Activated T-cell treated with anti-CD3 and anti-CD28 coated beads, Interleukin-2, amount 50 U/mL, for 72 hours (primary cell): ENCODE results near the gene GNG7. TPM values are rescaled to one million over a fixed set of nuclear protein-coding genes. Genes with fewer than 3 reads are reported as not detected.
"Not testable (repeated sequence)": the region's sequence is repeated elsewhere in the genome, so short reads cannot be mapped to it uniquely, and the experiment has no call there.

ENCODE experiments used
- ATAC-seq, 2 donors: fragments of 150-1000 bp; cut with Tn5 transposase; replicated peaks in 1 of 2; 2 replicates each; pipeline ENCODE4 v1.10.0; 2021; ENCODE audit warnings: moderate library complexity in 2 of 2, mild to moderate bottlenecking in 1 of 2
- DNase-seq, 2 donors: peaks; one replicate each; pipeline ENCODE4 v3.0.0; 2021 to 2022; ENCODE audit warnings: mixed read lengths in 1 of 2
- H3K27ac Mint-ChIP-seq: one replicate; pipeline ENCODE4 v1.8.0; 2022; ENCODE audit warnings: mild to moderate bottlenecking, moderate library complexity, mixed read lengths
- H3K27me3 Mint-ChIP-seq: one replicate; pipeline ENCODE4 v1.8.0; 2022; ENCODE audit warnings: low read depth, mixed read lengths
- H3K36me3 Mint-ChIP-seq, 2 donors: one replicate each; pipeline ENCODE4 v1.8.0; 2022; ENCODE audit warnings: mixed read lengths in 2 of 2, mild to moderate bottlenecking in 1 of 2; ENCODE audit not compliant: insufficient read depth in 2 of 2
- H3K4me1 Mint-ChIP-seq: one replicate; pipeline ENCODE4 v1.8.0; 2022; ENCODE audit warnings: low read depth, mixed read lengths
- H3K4me3 Mint-ChIP-seq, 2 donors: one replicate each; pipeline ENCODE4 v1.8.0; 2022; ENCODE audit warnings: mild to moderate bottlenecking in 2 of 2, mixed read lengths in 2 of 2, moderate library complexity in 2 of 2
- H3K9me3 Mint-ChIP-seq, 2 donors: one replicate each; pipeline ENCODE4 v1.8.0; 2022; ENCODE audit warnings: mixed read lengths in 2 of 2
- total RNA-seq, 2 donors: library from RNA; stranded (reverse); gene quantifications; one replicate each; pipeline ENCODE4 v1.2.3, GENCODE V29; 2022

GNG7 gene
- total RNA-seq, 2 donors from 2014 or later = 1.3 TPM

GRCh38 chr19:2493448-2493847, 209.0 kb downstream of the GNG7 start:
- Mint-ChIP-seq H3K27me3 (peaks cover 51% of the 10 kb centered on the region), H3K4me1 (peaks cover 23% of the 10 kb centered on the region)
- DNase-seq, H3K36me3 Mint-ChIP-seq, ATAC-seq, H3K4me3 Mint-ChIP-seq, H3K9me3 Mint-ChIP-seq, H3K27ac Mint-ChIP-seq: not testable (repeated sequence)

GRCh38 chr19:2492870-2493269, 209.6 kb downstream of the GNG7 start:
- Mint-ChIP-seq H3K4me3 (peak overlapping the region in 1 of 2 donors; percentile 15), H3K27ac (no peak overlapping the region), H3K27me3 (peaks cover 55% of the 10 kb centered on the region), H3K36me3 (no peaks in the 10 kb centered on the region), H3K4me1 (peaks cover 23% of the 10 kb centered on the region), H3K9me3 (no peaks in the 10 kb centered on the region)
- no peak for ATAC-seq
- no peak for DNase-seq

- no peak for ATAC-seq
- Mint-ChIP-seq H3K4me1 (peaks cover 20% of the 10 kb centered on the region), H3K9me3 (no peaks in the 10 kb centered on the region), H3K27me3 (peaks cover 64% of the 10 kb centered on the region), H3K27ac (no peak overlapping the region), H3K36me3 (no peaks in the 10 kb centered on the region), H3K4me3 (no peak overlapping the region)
- DNase-seq = no peak
Observed at GRCh38 chr19:2491130-2491801, 211.2 kb downstream of the GNG7 start.

GRCh38 chr19:2490659-2491058, 211.8 kb downstream of the GNG7 start:
- Mint-ChIP-seq H3K4me3 (no peak overlapping the region), H3K36me3 (peaks cover 0 to 1% of the 10 kb centered on the region in 2 donors), H3K4me1 (peaks cover 14% of the 10 kb centered on the region), H3K9me3 (no peaks in the 10 kb centered on the region), H3K27me3 (peaks cover 59% of the 10 kb centered on the region), H3K27ac (no peak overlapping the region)
- DNase-seq (no peak), ATAC-seq (no peak)

- H3K27ac Mint-ChIP-seq = no peak overlapping the region
- ATAC-seq = peak; percentile 36 to 47
- DNase-seq = peak in 1 of 2 donors; percentile 10
- peak overlapping the region; percentile 53 to 71 for H3K4me3 Mint-ChIP-seq
- H3K4me1 Mint-ChIP-seq = peaks cover 10% of the 10 kb centered on the region
- no peaks in the 10 kb centered on the region for H3K9me3 Mint-ChIP-seq
- peaks cover 55% of the 10 kb centered on the region for H3K27me3 Mint-ChIP-seq
- H3K36me3 Mint-ChIP-seq = peaks cover 0 to 1% of the 10 kb centered on the region in 2 donors
Observed at GRCh38 chr19:2488942-2489731, 213.4 kb downstream of the GNG7 start.

GRCh38 chr19:2488405-2488941, 214.0 kb downstream of the GNG7 start:
- Mint-ChIP-seq H3K4me3 (peak overlapping the region; percentile 4 to 60), H3K36me3 (peaks cover 4 to 5% of the 10 kb centered on the region in 2 donors), H3K9me3 (peaks cover 4% of the 10 kb centered on the region in 2 donors), H3K27ac (no peak overlapping the region), H3K27me3 (peaks cover 48% of the 10 kb centered on the region), H3K4me1 (peaks cover 7% of the 10 kb centered on the region)
- ATAC-seq (peak; percentile 21 to 39), DNase-seq (no peak)

- DNase-seq (no peak), ATAC-seq (no peak)
- peaks cover 42% of the 10 kb centered on the region for H3K27me3 Mint-ChIP-seq
- no peak overlapping the region for H3K4me3 Mint-ChIP-seq
- H3K36me3 Mint-ChIP-seq = peaks cover 7 to 8% of the 10 kb centered on the region in 2 donors
- peaks cover 6 to 7% of the 10 kb centered on the region in 2 donors for H3K9me3 Mint-ChIP-seq
- no peak overlapping the region for H3K27ac Mint-ChIP-seq
- peaks cover 7% of the 10 kb centered on the region for H3K4me1 Mint-ChIP-seq
Observed at GRCh38 chr19:2487842-2488241, 214.7 kb downstream of the GNG7 start.

- Mint-ChIP-seq H3K4me3 (no peak overlapping the region), H3K27ac (no peak overlapping the region), H3K9me3 (peaks cover 6 to 13% of the 10 kb centered on the region in 2 donors), H3K4me1 (peaks cover 7% of the 10 kb centered on the region), H3K27me3 (peaks cover 34% of the 10 kb centered on the region), H3K36me3 (peaks cover 10 to 13% of the 10 kb centered on the region in 2 donors)
- no peak for DNase-seq
- ATAC-seq = no peak
Observed at GRCh38 chr19:2487090-2487489, 215.4 kb downstream of the GNG7 start.

- Mint-ChIP-seq H3K36me3 (peaks cover 13 to 16% of the 10 kb centered on the region in 2 donors), H3K27me3 (peaks cover 26% of the 10 kb centered on the region), H3K27ac (no peak overlapping the region), H3K4me1 (peaks cover 7% of the 10 kb centered on the region), H3K9me3 (peaks cover 6 to 13% of the 10 kb centered on the region in 2 donors), H3K4me3 (no peak overlapping the region)
- ATAC-seq = no peak
- no peak for DNase-seq
Observed at GRCh38 chr19:2485428-2485827, 217.1 kb downstream of the GNG7 start.

GRCh38 chr19:2484178-2484937, 218.1 kb downstream of the GNG7 start:
- DNase-seq = no peak
- Mint-ChIP-seq H3K4me3 (no peak overlapping the region), H3K27ac (no peak overlapping the region), H3K36me3 (peaks cover 13 to 16% of the 10 kb centered on the region in 2 donors), H3K27me3 (peaks cover 19% of the 10 kb centered on the region), H3K4me1 (peaks cover under 1% of the 10 kb centered on the region), H3K9me3 (peaks cover 6 to 13% of the 10 kb centered on the region in 2 donors)
- no peak for ATAC-seq

GRCh38 chr19:2483484-2484151, 218.9 kb downstream of the GNG7 start:
- Mint-ChIP-seq H3K4me3 (no peak overlapping the region), H3K4me1 (no peaks in the 10 kb centered on the region), H3K27ac (no peak overlapping the region), H3K36me3 (peaks cover 13 to 16% of the 10 kb centered on the region in 2 donors), H3K9me3 (peaks cover 6 to 13% of the 10 kb centered on the region in 2 donors), H3K27me3 (peaks cover 17% of the 10 kb centered on the region)
- DNase-seq (no peak), ATAC-seq (no peak)

GRCh38 chr19:2483084-2483483, 219.4 kb downstream of the GNG7 start:
- peaks cover 13% of the 10 kb centered on the region for H3K27me3 Mint-ChIP-seq
- no peak for DNase-seq
- no peak overlapping the region for H3K4me3 Mint-ChIP-seq
- peaks cover 17 to 19% of the 10 kb centered on the region in 2 donors for H3K36me3 Mint-ChIP-seq
- peaks cover 6 to 13% of the 10 kb centered on the region in 2 donors for H3K9me3 Mint-ChIP-seq
- no peaks in the 10 kb centered on the region for H3K4me1 Mint-ChIP-seq
- no peak for ATAC-seq
- no peak overlapping the region for H3K27ac Mint-ChIP-seq
